BE2C (cell line): ENCODE data around the gene NEU4.
"Not testable (repeated sequence)": the region's sequence is repeated elsewhere in the genome, so short reads cannot be mapped to it uniquely, and the experiment has no call there.

Experiments used
- DNase-seq: peaks from one replicate; pipeline ENCODE4 v3.0.0-alpha.2; 2020
- H3K27me3 ChIP-seq: fragments of 250-450 bp; sonication (Bioruptor Pico); 2 replicates; pipeline ENCODE4 v1.5.1; 2020; ENCODE audit warnings: mild to moderate bottlenecking
- H3K36me3 ChIP-seq: fragments of 250-450 bp; sonication (Bioruptor Pico); 2 replicates; pipeline ENCODE4 v1.5.1; 2020; ENCODE audit warnings: mild to moderate bottlenecking
- H3K4me1 ChIP-seq: fragments of 250-450 bp; sonication (Bioruptor Pico); 2 replicates; pipeline ENCODE4 v1.5.1; 2020
- H3K4me3 ChIP-seq: 2 replicates; pipeline ENCODE4 v1.5.1; 2011; ENCODE audit warnings: low read depth, low read length
- H3K9me3 ChIP-seq: fragments of 250-450 bp; sonication (Bioruptor Pico); 2 replicates; pipeline ENCODE4 v1.5.1; 2020
- TF ChIP-seq, protein P1 (sequence below): IDR thresholded peaks from 2 replicates; pipeline ENCODE4 v1.5.1; 2012; ENCODE audit warnings: mild to moderate bottlenecking, low read depth, low read length

NEU4 gene

DNA sequence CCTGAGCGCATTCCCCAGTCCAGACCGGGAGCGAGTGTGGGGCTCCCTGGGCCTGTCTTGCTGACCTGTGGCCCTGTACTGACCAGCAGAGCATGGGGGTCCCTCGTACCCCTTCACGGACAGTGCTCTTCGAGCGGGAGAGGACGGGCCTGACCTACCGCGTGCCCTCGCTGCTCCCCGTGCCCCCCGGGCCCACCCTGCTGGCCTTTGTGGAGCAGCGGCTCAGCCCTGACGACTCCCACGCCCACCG is 5.3 kb downstream of the NEU4 start:
- no peaks in the 10 kb centered on the region for H3K36me3 ChIP-seq
- TF ChIP-seq, protein P1, sequence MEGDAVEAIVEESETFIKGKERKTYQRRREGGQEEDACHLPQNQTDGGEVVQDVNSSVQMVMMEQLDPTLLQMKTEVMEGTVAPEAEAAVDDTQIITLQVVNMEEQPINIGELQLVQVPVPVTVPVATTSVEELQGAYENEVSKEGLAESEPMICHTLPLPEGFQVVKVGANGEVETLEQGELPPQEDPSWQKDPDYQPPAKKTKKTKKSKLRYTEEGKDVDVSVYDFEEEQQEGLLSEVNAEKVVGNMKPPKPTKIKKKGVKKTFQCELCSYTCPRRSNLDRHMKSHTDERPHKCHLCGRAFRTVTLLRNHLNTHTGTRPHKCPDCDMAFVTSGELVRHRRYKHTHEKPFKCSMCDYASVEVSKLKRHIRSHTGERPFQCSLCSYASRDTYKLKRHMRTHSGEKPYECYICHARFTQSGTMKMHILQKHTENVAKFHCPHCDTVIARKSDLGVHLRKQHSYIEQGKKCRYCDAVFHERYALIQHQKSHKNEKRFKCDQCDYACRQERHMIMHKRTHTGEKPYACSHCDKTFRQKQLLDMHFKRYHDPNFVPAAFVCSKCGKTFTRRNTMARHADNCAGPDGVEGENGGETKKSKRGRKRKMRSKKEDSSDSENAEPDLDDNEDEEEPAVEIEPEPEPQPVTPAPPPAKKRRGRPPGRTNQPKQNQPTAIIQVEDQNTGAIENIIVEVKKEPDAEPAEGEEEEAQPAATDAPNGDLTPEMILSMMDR = no peak
- peaks cover 11% of the 10 kb centered on the region for H3K4me1 ChIP-seq
- H3K9me3 ChIP-seq = no peaks in the 10 kb centered on the region
- no peak for DNase-seq
- H3K27me3 ChIP-seq = no peaks in the 10 kb centered on the region
- H3K4me3 ChIP-seq = no peak overlapping the region

DNA sequence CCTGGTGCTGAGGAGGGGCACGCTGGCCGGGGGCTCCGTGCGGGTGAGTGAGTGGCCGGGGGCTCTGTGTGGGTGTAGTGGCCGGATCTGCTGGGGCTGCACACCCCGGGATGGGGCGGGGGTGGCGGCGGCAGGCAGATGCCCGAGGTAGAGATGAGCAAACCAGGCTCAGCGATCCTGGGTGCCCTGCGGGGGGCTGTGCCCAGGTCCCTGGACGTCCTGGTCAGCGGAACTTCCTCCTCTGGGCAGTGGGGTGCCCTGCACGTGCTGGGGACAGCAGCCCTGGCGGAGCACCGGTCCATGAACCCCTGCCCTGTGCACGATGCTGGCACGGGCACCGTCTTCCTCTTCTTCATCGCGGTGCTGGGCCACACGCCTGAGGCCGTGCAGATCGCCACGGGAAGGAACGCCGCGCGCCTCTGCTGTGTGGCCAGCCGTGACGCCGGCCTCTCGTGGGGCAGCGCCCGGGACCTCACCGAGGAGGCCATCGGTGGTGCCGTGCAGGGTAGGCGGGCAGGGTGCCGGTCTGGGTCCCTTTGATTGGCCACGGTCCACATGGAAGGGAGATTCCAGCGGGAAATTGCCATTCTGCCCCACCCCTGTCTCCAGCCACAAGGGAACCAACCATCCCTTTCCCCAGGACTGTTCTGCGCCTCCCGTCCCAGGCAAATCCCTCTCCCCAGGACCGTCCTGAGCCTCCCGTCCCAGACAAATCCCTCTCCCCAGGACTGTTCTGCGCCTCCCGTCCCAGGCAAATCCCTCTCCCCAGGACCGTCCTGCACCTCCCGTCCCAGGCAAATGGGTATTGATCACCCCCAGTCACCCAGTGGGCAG is 5.9 kb downstream of the NEU4 start:
- TF ChIP-seq, protein P1 = no peak
- Histone ChIP-seq H3K9me3 (no peaks in the 10 kb centered on the region), H3K36me3 (no peaks in the 10 kb centered on the region), H3K27me3 (no peaks in the 10 kb centered on the region), H3K4me1 (peaks cover 8% of the 10 kb centered on the region), H3K4me3 (no peak overlapping the region)
- DNase-seq = no peak

DNA sequence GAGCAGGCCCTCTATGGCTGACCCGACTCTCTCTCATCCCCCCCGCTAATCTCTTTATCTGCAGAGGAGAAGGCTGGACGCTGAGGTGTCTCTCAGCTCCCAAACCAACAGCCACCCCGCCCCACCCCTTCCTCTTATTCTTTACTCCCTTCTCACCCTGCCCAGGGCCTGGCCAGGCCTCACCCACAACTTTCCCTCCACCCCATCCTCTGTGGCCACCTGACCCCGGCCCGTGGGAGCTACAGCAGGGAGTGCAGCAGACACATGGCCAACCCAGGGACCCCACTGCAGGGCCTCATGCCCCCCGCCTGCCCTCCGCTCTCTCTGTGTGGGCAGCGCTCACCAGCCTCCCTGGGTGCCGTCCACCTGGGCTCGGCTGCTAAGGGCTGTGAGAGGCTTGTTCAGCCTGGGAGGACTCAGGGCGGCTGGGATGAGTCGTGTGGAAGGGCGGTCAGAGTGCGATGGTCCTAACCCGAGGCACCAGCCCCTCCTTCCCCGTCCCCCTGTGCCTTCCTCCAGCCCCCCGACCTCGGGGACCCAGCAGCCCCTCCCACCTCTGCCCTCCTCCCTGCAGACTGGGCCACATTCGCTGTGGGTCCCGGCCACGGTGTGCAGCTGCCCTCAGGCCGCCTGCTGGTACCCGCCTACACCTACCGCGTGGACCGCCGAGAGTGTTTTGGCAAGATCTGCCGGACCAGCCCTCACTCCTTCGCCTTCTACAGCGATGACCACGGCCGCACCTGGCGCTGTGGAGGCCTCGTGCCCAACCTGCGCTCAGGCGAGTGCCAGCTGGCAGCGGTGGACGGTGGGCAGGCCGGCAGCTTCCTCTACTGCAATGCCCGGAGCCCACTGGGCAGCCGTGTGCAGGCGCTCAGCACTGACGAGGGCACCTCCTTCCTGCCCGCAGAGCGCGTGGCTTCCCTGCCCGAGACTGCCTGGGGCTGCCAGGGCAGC is 6.8 kb downstream of the NEU4 start:
- no peak for DNase-seq
- TF ChIP-seq, protein P1 = no peak
- H3K27me3 ChIP-seq = no peaks in the 10 kb centered on the region
- H3K4me3 ChIP-seq = no peak overlapping the region
- H3K4me1 ChIP-seq = peaks cover 5% of the 10 kb centered on the region
- H3K36me3 ChIP-seq = no peaks in the 10 kb centered on the region
- no peaks in the 10 kb centered on the region for H3K9me3 ChIP-seq

DNA sequence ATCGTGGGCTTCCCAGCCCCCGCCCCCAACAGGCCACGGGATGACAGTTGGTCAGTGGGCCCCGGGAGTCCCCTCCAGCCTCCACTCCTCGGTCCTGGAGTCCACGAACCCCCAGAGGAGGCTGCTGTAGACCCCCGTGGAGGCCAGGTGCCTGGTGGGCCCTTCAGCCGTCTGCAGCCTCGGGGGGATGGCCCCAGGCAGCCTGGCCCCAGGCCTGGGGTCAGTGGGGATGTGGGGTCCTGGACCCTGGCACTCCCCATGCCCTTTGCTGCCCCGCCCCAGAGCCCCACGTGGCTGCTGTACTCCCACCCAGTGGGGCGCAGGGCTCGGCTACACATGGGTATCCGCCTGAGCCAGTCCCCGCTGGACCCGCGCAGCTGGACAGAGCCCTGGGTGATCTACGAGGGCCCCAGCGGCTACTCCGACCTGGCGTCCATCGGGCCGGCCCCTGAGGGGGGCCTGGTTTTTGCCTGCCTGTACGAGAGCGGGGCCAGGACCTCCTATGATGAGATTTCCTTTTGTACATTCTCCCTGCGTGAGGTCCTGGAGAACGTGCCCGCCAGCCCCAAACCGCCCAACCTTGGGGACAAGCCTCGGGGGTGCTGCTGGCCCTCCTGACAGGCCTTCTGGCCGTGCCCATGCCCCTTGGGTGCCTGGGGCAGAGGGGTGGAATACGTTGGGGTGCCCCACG is 7.6 kb downstream of the NEU4 start:
- no peak for DNase-seq
- Histone ChIP-seq H3K27me3 (no peaks in the 10 kb centered on the region), H3K9me3 (no peaks in the 10 kb centered on the region), H3K4me1 (no peaks in the 10 kb centered on the region), H3K4me3 (no peak overlapping the region), H3K36me3 (no peaks in the 10 kb centered on the region)
- TF ChIP-seq, protein P1 = no peak

DNA sequence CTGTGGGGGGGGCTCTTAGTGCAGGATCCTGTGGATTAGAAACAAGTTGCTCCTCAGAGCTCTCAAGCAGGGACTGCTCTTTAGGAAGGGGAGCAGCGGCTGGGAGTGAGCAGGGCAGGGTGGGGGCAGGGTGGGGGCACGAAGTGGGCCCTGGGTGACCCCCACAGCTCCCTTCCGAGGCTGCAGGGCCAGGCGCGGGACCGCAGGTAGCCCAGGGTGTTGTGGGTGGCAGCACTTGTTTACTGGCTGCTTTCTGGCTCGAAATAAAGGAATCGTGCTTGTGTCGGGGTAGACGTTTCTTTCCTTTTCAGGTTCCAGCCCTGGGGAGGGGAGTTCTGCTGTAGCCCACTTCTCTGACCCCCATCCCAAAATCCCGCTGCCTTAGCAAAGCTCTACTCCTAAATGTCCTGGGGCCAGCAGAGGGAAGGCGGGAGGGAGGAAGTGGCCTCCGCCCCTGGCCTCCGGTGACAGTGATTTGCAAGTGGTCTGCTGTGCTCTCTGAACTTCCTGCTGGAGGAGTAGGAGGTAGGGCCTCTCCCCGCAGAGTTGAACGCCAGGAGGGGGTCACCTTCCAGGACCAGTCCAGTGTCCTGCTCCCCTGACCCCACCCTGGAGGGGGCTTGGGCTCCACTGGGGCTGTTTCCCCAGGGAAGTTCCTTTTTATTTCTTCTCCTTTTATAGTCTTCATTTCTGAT is 8.3 kb downstream of the NEU4 start:
- H3K4me3 ChIP-seq = no peak overlapping the region
- H3K36me3 ChIP-seq = no peaks in the 10 kb centered on the region
- no peaks in the 10 kb centered on the region for H3K4me1 ChIP-seq
- H3K9me3 ChIP-seq = no peaks in the 10 kb centered on the region
- no peak for DNase-seq
- H3K27me3 ChIP-seq = no peaks in the 10 kb centered on the region
- TF ChIP-seq, protein P1 = no peak

DNA sequence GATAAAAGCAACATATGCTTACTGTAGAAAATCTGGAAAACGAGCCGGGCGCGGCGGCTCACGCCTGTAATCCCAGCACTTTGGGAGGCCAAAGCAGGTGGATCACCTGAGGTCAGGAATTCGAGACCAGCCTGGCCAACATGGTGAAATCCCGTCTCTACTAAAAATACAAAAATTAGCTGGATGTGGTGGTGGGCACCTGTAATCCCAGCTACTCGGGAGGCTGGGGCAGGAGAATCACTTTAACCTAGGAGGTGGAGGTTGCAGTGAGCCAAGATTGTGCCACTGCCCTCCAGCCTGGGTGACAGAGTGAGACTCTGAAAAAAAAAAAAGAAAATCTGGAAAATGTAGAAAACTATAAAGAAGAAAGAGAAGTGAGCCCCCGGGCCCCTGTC is 8.8 kb downstream of the NEU4 start:
- not testable (repeated sequence) for H3K4me1 ChIP-seq, H3K36me3 ChIP-seq, DNase-seq, H3K4me3 ChIP-seq, H3K27me3 ChIP-seq, H3K9me3 ChIP-seq
